GM19193 (cell line): Measurements from ENCODE around the gene RRP15.

Experiments used
- POLR2A ChIP-seq: IDR thresholded peaks from 4 replicates; pipeline ENCODE4 v1.6.1; 2011; ENCODE audit not compliant: insufficient read depth, insufficient read length; ENCODE audit errors: extremely low read depth

The RRP15 gene

GRCh38 chr1:218281285-218281684 is 3.8 kb upstream of the RRP15 start:
- no peak for TF ChIP-seq POLR2A

DNA sequence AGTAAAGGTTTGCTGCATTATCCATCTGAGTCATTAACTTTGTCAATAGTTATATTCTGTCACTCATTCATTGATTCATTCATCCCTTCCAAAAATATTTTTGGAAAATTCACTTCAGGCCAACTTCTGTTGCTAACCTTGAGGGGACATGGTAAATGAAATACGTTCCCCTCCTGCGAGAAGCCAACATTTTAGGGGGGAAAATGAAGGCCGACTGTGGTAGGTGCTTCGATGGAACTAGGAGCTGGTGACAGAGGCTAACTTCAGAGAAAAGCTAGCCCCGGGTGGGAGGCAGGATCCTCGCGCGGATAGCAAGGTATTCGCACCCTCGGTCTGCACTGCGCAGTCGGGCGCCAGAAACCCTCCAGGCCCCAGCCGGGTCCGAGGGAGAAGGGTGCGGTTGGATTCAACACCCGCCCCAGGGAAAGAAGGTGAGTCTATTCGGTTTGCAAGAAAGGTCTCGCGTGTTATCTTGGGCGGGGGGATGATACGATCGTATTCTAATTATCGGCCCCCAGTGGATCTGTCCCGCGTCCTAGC is 646 bp upstream of the RRP15 start:
- no peak for TF ChIP-seq POLR2A

DNA sequence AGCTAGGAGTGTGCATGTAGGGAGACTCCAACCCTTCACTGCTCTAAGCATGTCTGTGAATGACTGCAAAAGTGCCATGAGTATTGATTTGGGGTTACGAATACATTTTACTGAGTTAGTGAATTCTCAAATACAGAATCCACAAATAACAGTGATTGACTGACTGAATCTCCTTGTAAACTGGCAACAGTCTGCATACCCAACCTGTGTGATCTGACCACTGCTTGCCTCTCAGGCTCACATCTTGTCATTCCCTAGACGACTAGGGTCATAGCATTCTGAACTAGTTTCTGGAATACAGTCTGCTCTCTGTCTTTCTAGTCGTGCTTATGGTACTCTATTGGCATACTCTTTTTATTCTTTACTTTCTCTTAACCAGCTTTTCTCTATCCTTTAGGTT is 7.4 kb downstream of the RRP15 start:
- no peak for TF ChIP-seq POLR2A

- no peak for TF ChIP-seq POLR2A
Measured at GRCh38 chr1:218294546-218294945, 9.5 kb downstream of the RRP15 start.

DNA sequence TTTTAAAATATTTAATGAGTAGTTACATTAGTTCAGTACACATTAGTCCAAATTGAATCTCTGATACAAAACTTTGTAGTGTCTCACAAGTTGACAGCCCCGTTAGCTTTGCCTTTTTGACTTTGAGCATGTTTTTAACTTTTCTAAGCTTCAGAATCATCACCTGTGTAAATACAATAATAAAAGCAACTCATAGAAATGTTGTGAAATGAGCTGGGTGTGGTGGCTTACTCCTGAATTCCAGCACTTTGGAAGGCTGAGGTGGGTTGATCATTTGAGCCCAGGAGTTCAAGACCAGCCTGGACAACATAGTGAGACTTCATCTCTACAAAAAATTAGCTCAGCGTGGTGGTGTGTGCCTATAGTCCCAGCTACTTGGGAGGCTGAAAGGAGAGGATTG is 11.1 kb downstream of the RRP15 start:
- TF ChIP-seq POLR2A = no peak

- TF ChIP-seq POLR2A = no peak
Measured at GRCh38 chr1:218297461-218297860, 12.4 kb downstream of the RRP15 start.

- TF ChIP-seq POLR2A = no peak
Measured at GRCh38 chr1:218297867-218298266, 12.8 kb downstream of the RRP15 start.

GRCh38 chr1:218298398-218298797 is 13.3 kb downstream of the RRP15 start:
- TF ChIP-seq POLR2A = no peak

DNA sequence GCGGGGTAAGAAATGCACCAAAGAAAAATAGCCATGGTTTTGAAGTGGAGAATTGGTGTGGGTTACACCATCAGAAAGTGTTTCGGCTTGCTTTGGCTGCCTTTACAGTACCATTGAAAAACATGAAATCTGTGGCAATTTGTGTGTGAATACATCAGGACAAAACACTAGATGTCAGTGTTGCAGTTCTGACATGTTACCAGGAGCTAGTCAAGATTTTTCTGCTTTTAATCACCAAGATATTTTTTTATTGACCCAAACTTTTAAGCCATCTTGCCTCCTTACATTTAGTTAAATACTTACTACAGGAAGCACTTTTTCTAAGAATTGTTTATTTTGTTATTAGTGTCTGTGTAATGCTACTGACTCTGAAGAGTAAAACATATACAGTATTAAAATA is 14.3 kb downstream of the RRP15 start:
- TF ChIP-seq POLR2A = no peak

GRCh38 chr1:218301217-218301616 is 16.1 kb downstream of the RRP15 start:
- no peak for TF ChIP-seq POLR2A

DNA sequence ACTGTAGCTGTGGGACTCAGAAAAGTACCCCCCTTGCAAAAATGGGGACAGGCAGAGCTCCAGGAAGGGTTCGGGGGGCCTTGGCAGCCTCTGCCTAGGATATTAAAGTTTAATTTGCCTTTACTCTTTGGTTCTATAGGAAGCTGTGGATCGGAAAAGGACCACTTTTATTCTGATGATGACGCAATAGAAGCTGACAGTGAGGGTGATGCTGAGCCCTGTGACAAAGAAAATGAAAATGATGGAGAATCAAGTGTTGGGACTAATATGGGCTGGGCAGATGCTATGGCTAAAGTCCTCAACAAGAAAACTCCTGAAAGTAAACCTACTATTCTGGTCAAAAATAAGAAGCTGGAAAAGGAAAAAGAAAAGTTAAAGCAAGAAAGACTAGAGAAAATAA is 17.1 kb downstream of the RRP15 start:
- no peak for TF ChIP-seq POLR2A

DNA sequence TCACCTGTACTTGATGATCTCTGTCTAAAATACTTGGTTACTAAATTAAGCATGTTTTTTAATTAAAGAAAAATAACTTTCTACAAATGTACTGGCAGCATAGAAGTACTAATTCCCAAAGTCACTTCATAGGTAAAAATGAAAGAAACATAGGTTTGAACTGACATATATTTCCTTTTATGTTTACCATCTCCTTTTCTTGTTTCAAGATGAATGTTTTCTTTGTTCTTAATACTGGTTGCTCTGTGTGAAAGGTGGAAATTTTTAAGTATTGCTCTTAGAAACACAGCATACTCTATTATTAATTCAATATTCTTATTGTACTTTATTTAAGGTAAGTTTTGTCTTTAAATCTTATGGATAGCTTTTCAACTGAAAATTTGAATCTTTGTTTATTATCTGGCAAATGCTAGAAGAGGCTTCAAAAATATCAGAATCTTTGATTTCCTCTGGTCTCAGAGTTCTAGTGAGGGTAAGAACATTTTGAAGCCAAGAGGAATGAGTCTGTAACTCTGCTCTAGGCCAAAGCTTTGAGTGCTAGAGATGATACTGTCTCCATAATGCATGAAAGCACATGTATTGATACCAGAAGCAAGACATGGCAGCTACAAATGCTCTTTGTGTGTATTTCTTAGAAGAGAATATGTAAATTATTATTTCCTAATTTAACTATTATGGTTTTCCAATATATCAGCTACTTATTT is 18.2 kb downstream of the RRP15 start:
- TF ChIP-seq POLR2A = no peak

GRCh38 chr1:218304281-218305039 is 19.4 kb downstream of the RRP15 start:
- TF ChIP-seq POLR2A = no peak

DNA sequence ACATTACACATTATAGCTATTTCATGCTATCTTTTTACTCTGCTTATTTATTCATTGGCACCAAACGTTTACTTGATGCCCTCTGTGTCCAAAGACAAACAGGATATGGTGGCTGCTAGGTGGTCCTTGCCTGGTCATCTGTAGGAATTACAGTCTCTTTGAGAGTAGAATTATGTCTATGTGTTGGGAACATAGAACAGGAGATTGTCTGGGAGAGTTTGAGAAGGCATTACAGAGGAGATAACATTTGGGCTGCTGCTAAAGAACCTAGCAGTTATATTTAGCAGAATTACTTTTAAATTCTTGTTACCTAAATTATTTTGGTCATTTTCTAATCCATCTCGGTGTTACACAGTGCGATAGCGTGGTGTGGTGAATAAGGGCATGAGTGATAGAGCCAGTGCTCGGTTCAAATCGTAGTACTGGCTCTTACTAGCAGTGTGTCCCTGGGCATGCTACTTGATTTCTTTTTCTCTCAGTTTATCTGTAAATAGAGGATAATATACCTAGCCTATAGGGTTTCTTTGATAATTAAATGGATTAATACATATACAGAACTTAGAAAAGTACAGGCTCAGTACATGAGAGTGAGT is 20.5 kb downstream of the RRP15 start:
- no peak for TF ChIP-seq POLR2A

GRCh38 chr1:218312509-218312908 is 27.4 kb downstream of the RRP15 start:
- no peak for TF ChIP-seq POLR2A

- no peak for TF ChIP-seq POLR2A
Measured at GRCh38 chr1:218314316-218314715, 29.2 kb downstream of the RRP15 start.

GRCh38 chr1:218315638-218316037 is 30.5 kb downstream of the RRP15 start:
- TF ChIP-seq POLR2A = no peak

- no peak for TF ChIP-seq POLR2A
Measured at GRCh38 chr1:218317061-218317460, 32.0 kb downstream of the RRP15 start.
